Keratinocyte (primary cell): ENCODE measurements around the gene DCDC2C. TPM values are rescaled to one million over a fixed set of nuclear protein-coding genes. Genes with fewer than 3 reads are reported as not detected.

ENCODE experiments used
- DNase-seq: peaks from one replicate; pipeline ENCODE4 v3.0.0-alpha.2; 2011; ENCODE audit warnings: low read depth, missing footprints, low spot score
- FAIRE-seq: peaks from 2 replicates; lab custom pipeline; 2011; peaks lifted over from hg19 to GRCh38; lab: Jason Lieb, UNC
- H2AFZ ChIP-seq: 2 replicates; pipeline ENCODE4 v1.6.0; 2012; ENCODE audit warnings: low read length, control low read depth, inconsistent platforms; ENCODE audit not compliant: control insufficient read depth
- H3K27ac ChIP-seq: 2 replicates; pipeline ENCODE4 v1.5.1; 2011; ENCODE audit warnings: low read length; ENCODE audit not compliant: control insufficient read depth, insufficient read depth
- H3K27me3 ChIP-seq: 3 replicates; pipeline ENCODE4 v1.6.0; 2011; ENCODE audit warnings: low read length; ENCODE audit not compliant: control insufficient read depth, insufficient read depth; ENCODE audit errors: extremely low read depth
- H3K36me3 ChIP-seq, 2 experiments: 2 replicates in 1 of 2; 3 replicates in 1 of 2; pipeline ENCODE4 v1.5.1; 2011; ENCODE audit warnings: low read length in 2 of 2, mild to moderate bottlenecking in 1 of 2; ENCODE audit not compliant: control insufficient read depth in 2 of 2, insufficient read depth in 2 of 2; ENCODE audit errors: extremely low read depth in 1 of 2
- H3K4me1 ChIP-seq: 3 replicates; pipeline ENCODE4 v1.5.1; 2011; ENCODE audit warnings: low read length; ENCODE audit not compliant: control insufficient read depth, insufficient read depth; ENCODE audit errors: extremely low read depth
- H3K4me2 ChIP-seq: 3 replicates; pipeline ENCODE4 v1.6.0; 2011; ENCODE audit warnings: low read depth, low read length; ENCODE audit not compliant: control insufficient read depth, insufficient read depth; ENCODE audit errors: extremely low read depth
- H3K4me3 ChIP-seq, 3 experiments: fragments of 200-600 bp in 1 of 3; sonication (generic) in 1 of 3; 2 replicates in 2 of 3; 3 replicates in 1 of 3; pipeline ENCODE4 v1.5.1; 2011 to 2016; ENCODE audit warnings: low read length in 3 of 3, mild to moderate bottlenecking in 3 of 3, control low read depth in 2 of 3, inconsistent platforms in 1 of 3, low read depth in 1 of 3, mixed read lengths in 1 of 3, mixed run types in 1 of 3, moderate library complexity in 1 of 3; ENCODE audit not compliant: control insufficient read depth in 2 of 3, insufficient read depth in 2 of 3; ENCODE audit errors: extremely low read depth in 1 of 3
- H3K79me2 ChIP-seq: 2 replicates; pipeline ENCODE4 v1.6.0; 2012; ENCODE audit warnings: low read length; ENCODE audit not compliant: control insufficient read depth, insufficient read depth
- H3K9ac ChIP-seq: 3 replicates; pipeline ENCODE4 v1.6.0; 2011; ENCODE audit warnings: low read length; ENCODE audit not compliant: control insufficient read depth, insufficient read depth; ENCODE audit errors: extremely low read depth
- H3K9me1 ChIP-seq: 3 replicates; pipeline ENCODE4 v1.6.0; 2011; ENCODE audit warnings: low read length; ENCODE audit not compliant: control insufficient read depth, insufficient read depth; ENCODE audit errors: extremely low read depth
- H3K9me3 ChIP-seq: 2 replicates; pipeline ENCODE4 v1.5.1; 2012; ENCODE audit warnings: low read depth, low read length; ENCODE audit not compliant: control insufficient read depth
- H4K20me1 ChIP-seq: 3 replicates; pipeline ENCODE4 v1.6.0; 2011; ENCODE audit warnings: low read length; ENCODE audit not compliant: control insufficient read depth, insufficient read depth; ENCODE audit errors: extremely low read depth
- EZH2 ChIP-seq: IDR thresholded peaks from one replicate; pipeline ENCODE4 v1.6.1; 2012; ENCODE audit warnings: inconsistent platforms, mild to moderate bottlenecking, low read length, moderate library complexity
- dilution Hi-C: fragments of 300-500 bp; cut with MboI; formaldehyde crosslinking; loops from one replicate; pipeline ENCODE4 v1.7.0; 2020; ENCODE audit warnings: low sequenced_read_pairs; ENCODE audit not compliant: extremely low pct_ligation_motif_present
- polyA plus RNA-seq, 5 experiments: library from polyadenylated mRNA; depleted of rRNA in 3 of 5; stranded (reverse) in 3 of 5; stranded (forward) in 1 of 5; unstranded in 1 of 5; fragments of >200 nt; gene quantifications; 1 replicate in 1 of 5; 2 replicates in 3 of 5; 3 replicates in 1 of 5; pipeline versions ENCODE4 v1.2.1 to v1.2.3, GENCODE V29; 2011 to 2012; ENCODE audit warnings: missing spikeins in 2 of 5, low read depth in 1 of 5, low replicate concordance in 1 of 5
- TF ChIP-seq, protein P1 (sequence below), 3 experiments: IDR thresholded peaks in 1 of 3; conservative IDR thresholded peaks in 1 of 3; optimal IDR thresholded peaks in 1 of 3; 2 replicates in 2 of 3; 3 replicates in 1 of 3; pipeline versions ENCODE3 to v1.5.1; 2011; ENCODE audit warnings: low read length in 3 of 3, mild to moderate bottlenecking in 3 of 3, moderate library complexity in 2 of 3, control low read depth in 1 of 3, inconsistent platforms in 1 of 3; ENCODE audit not compliant: insufficient read depth in 2 of 3; ENCODE audit errors: extremely low read depth in 1 of 3

Gene DCDC2C
- polyA plus RNA-seq, 1 donor (not counting 4 experiments of a cell fraction or from before 2014, with no cell fraction given), result not detected

DNA sequence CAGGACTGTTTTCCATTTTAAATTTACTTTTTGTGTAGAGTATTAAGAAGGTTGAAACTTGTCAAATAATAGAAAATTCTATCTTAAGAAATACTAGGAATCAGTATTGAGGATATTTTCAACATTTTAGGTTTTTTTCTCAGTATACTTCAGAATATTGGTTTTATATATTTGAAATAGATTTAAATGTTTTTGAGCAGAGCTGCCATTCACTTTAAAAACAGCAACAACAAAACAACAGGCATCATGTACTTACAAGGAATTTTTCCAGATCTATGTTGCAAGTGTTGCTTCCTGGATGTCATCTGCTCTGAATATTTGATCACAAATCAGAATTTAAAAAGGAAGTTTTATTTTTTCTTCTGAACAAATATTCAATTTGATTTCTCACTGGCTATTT, 84.4 kb downstream of the DCDC2C start:
- DNase-seq, result no peak
- H3K4me3 ChIP-seq, result no peak overlapping the region
- peaks cover 18% of the 10 kb centered on the region for H3K4me1 ChIP-seq
- no peak overlapping the region for H3K27ac ChIP-seq
- H3K27me3 ChIP-seq, result no peaks in the 10 kb centered on the region
- H3K9ac ChIP-seq, result no peak overlapping the region
- no peak overlapping the region for H3K4me2 ChIP-seq
- TF ChIP-seq, protein P1, sequence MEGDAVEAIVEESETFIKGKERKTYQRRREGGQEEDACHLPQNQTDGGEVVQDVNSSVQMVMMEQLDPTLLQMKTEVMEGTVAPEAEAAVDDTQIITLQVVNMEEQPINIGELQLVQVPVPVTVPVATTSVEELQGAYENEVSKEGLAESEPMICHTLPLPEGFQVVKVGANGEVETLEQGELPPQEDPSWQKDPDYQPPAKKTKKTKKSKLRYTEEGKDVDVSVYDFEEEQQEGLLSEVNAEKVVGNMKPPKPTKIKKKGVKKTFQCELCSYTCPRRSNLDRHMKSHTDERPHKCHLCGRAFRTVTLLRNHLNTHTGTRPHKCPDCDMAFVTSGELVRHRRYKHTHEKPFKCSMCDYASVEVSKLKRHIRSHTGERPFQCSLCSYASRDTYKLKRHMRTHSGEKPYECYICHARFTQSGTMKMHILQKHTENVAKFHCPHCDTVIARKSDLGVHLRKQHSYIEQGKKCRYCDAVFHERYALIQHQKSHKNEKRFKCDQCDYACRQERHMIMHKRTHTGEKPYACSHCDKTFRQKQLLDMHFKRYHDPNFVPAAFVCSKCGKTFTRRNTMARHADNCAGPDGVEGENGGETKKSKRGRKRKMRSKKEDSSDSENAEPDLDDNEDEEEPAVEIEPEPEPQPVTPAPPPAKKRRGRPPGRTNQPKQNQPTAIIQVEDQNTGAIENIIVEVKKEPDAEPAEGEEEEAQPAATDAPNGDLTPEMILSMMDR (optimal IDR thresholded peaks at IDR 0.05 in 1 of 3, IDR thresholded peaks at IDR 0.05 in 1 of 3, conservative IDR thresholded peaks at IDR 0.05 in 1 of 3; ENCODE audit: extremely low read depth in 1 of 3, insufficient read depth in 2 of 3, low read length in 3 of 3), result no peak
- TF ChIP-seq EZH2, result no peak
- no peaks in the 10 kb centered on the region for H3K9me3 ChIP-seq
- H3K36me3 ChIP-seq, result no peaks in the 10 kb centered on the region
- H4K20me1 ChIP-seq, result no peaks in the 10 kb centered on the region
- H2AFZ ChIP-seq, result no peak overlapping the region
- no peaks in the 10 kb centered on the region for H3K79me2 ChIP-seq
- no peak for FAIRE-seq
- no peaks in the 10 kb centered on the region for H3K9me1 ChIP-seq
- dilution Hi-C loops, result no loop called here

DNA sequence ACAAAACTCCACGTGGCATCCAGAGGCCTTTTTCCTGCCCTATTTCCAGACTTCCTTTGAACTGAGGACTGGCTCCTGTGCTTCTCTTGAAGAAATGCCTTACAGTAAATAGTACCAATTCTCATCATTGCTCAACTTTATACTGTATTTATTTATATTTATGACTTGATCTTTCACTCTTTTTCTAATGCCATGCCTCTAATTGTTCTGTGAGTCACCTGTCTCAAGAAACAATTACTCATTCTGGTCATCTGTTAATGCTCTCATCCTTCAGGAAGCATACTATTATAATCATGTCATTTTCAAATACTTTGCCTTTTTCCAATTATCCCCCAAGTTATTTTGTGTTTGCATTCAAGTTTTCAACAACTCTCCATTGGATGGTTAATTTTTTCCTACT, 85.9 kb downstream of the DCDC2C start:
- no peak for FAIRE-seq
- TF ChIP-seq EZH2, result no peak
- TF ChIP-seq, protein P1 (optimal IDR thresholded peaks at IDR 0.05 in 1 of 3, IDR thresholded peaks at IDR 0.05 in 1 of 3, conservative IDR thresholded peaks at IDR 0.05 in 1 of 3; ENCODE audit: extremely low read depth in 1 of 3, insufficient read depth in 2 of 3, low read length in 3 of 3), result no peak
- no peaks in the 10 kb centered on the region for H3K9me1 ChIP-seq
- H3K4me1 ChIP-seq, result peaks cover 18% of the 10 kb centered on the region
- no peaks in the 10 kb centered on the region for H4K20me1 ChIP-seq
- H3K27ac ChIP-seq, result no peak overlapping the region
- H3K4me2 ChIP-seq, result no peak overlapping the region
- H3K79me2 ChIP-seq, result no peaks in the 10 kb centered on the region
- DNase-seq, result no peak
- dilution Hi-C loops, result no loop called here
- no peaks in the 10 kb centered on the region for H3K9me3 ChIP-seq
- H3K4me3 ChIP-seq, result no peak overlapping the region
- no peak overlapping the region for H3K9ac ChIP-seq
- H3K27me3 ChIP-seq, result no peaks in the 10 kb centered on the region
- H3K36me3 ChIP-seq, result no peaks in the 10 kb centered on the region
- no peak overlapping the region for H2AFZ ChIP-seq
